HCT116 (cell line): ENCODE measurements around the gene SVIL. TPM values are rescaled to one million over a fixed set of nuclear protein-coding genes. Genes with fewer than 3 reads are reported as not detected.
A peak's percentile ranks its signal among the peaks of the same experiment; 100 is the strongest.

Experiments
- ATAC-seq: fragments of 200-7000 bp; cut with Tn5 transposase; 2 replicates; pipeline ENCODE4 v1.9.1; 2020; ENCODE audit warnings: mild to moderate bottlenecking, moderate library complexity
- BruUV-seq: library from RNA; stranded (reverse); fragments of 400-500 nt; replicated peaks from 2 replicates; lab custom pipeline; 2021; lab: Mats Ljungman, UMichigan
- CTCF ChIA-PET: fragments of 300-600 bp; sonication (Branson Sonifier 250); formaldehyde crosslinking; loops from one replicate; lab custom pipeline; 2021; ENCODE audit warnings: antibody characterized with exemption; lab: Charles Lee
- POLR2A ChIA-PET: fragments of 300-600, 350-600 bp; sonication (Branson Sonifier 250); formaldehyde crosslinking; loops from one replicate; lab custom pipeline; 2021; ENCODE audit warnings: antibody characterized with exemption; lab: Charles Lee
- RAD21 ChIA-PET, 2 experiments: fragments of 300-600 bp; sonication (Branson Sonifier 250); formaldehyde crosslinking; loops; one replicate each; lab custom pipeline; 2023; ENCODE audit warnings: low total read pairs in 2 of 2; ENCODE audit not compliant: uncharacterized antibody in 2 of 2, unreplicated experiment in 2 of 2, low non-redundant PET in 1 of 2; lab: Charles Lee
- DNase-seq: peaks from one replicate; pipeline ENCODE4 v3.0.0-alpha.2; 2010; ENCODE audit warnings: low read depth, low spot score
- H2AFZ ChIP-seq: fragments of 200-600 bp; shearing (Covaris generic), sonication (generic); 2 replicates; pipeline ENCODE4 v1.6.1; 2017; ENCODE audit warnings: low read depth, mixed run types, mixed read lengths, antibody characterized with exemption, low read length; ENCODE audit not compliant: poor library complexity, severe bottlenecking
- H3K27ac ChIP-seq: 2 replicates; pipeline ENCODE4 v1.5.1; 2012; ENCODE audit warnings: low read depth, low read length
- H3K27me3 ChIP-seq: fragments of 200-600 bp; sonication (generic); 2 replicates; pipeline ENCODE4 v1.6.1; 2016; ENCODE audit warnings: mixed run types, low read length, mixed read lengths; ENCODE audit not compliant: insufficient read depth
- H3K36me3 ChIP-seq, 2 experiments: fragments of 200-500 bp in 1 of 2; fragments of 200-600 bp in 1 of 2; sonication (Bioruptor generic) in 1 of 2; sonication (generic) in 1 of 2; 2 replicates each; pipeline versions ENCODE4 v1.5.1 to v1.6.1; 2014 to 2016; ENCODE audit warnings: low read length in 2 of 2, inconsistent platforms in 1 of 2, mixed read lengths in 1 of 2, mixed run types in 1 of 2; ENCODE audit not compliant: insufficient read depth in 2 of 2, control insufficient read depth in 1 of 2
- H3K4me1 ChIP-seq, 2 experiments: fragments of 200-600 bp in 1 of 2; sonication (generic) in 1 of 2; 2 replicates each; pipeline versions ENCODE4 v1.5.1 to v1.6.1; 2012 to 2017; ENCODE audit warnings: low read length in 2 of 2, inconsistent platforms in 1 of 2, mild to moderate bottlenecking in 1 of 2, mixed read lengths in 1 of 2, mixed run types in 1 of 2, moderate library complexity in 1 of 2; ENCODE audit not compliant: insufficient read depth in 2 of 2, control insufficient read depth in 1 of 2
- H3K4me2 ChIP-seq: fragments of 200-600 bp; sonication (generic); 2 replicates; pipeline ENCODE4 v1.6.1; 2017; ENCODE audit warnings: mixed run types, low read length, mixed read lengths
- H3K4me3 ChIP-seq, 2 experiments: fragments of 200-600 bp in 1 of 2; sonication (generic) in 1 of 2; replicated peaks in 1 of 2; 2 replicates each; pipeline ENCODE4 v1.5.1; 2011 to 2016; ENCODE audit warnings: low read length in 2 of 2, control low read depth in 1 of 2, low read depth in 1 of 2, mild to moderate bottlenecking in 1 of 2, mixed read lengths in 1 of 2, mixed run types in 1 of 2
- H3K79me2 ChIP-seq: fragments of 200-600 bp; sonication (generic); 2 replicates; pipeline ENCODE4 v1.6.1; 2017; ENCODE audit warnings: mild to moderate bottlenecking, mixed run types, low read length, moderate library complexity, mixed read lengths; ENCODE audit not compliant: insufficient read depth
- H3K9ac ChIP-seq: fragments of 200-600 bp; sonication (generic); 2 replicates; pipeline ENCODE4 v1.6.1; 2016; ENCODE audit warnings: low read length, mixed read lengths
- H3K9me2 ChIP-seq: fragments of 200-600 bp; sonication (generic), shearing (Covaris generic); 2 replicates; pipeline ENCODE4 v1.6.1; 2017; ENCODE audit warnings: mixed run types, mild to moderate bottlenecking, moderate library complexity; ENCODE audit not compliant: insufficient read depth
- H3K9me3 ChIP-seq, 2 experiments: fragments of 200-500 bp in 1 of 2; fragments of 200-600 bp in 1 of 2; sonication (Bioruptor generic) in 1 of 2; sonication (generic) in 1 of 2; 2 replicates each; pipeline ENCODE4 v1.6.1; 2014 to 2017; ENCODE audit warnings: low read length in 2 of 2, mixed read lengths in 2 of 2, inconsistent platforms in 1 of 2, low read depth in 1 of 2, mild to moderate bottlenecking in 1 of 2, mixed run types in 1 of 2, moderate library complexity in 1 of 2; ENCODE audit not compliant: control insufficient read depth in 1 of 2, insufficient read depth in 1 of 2
- H4K20me1 ChIP-seq: fragments of 200-600 bp; sonication (generic), shearing (Covaris generic); 2 replicates; pipeline ENCODE4 v1.6.1; 2017; ENCODE audit warnings: mixed run types, mild to moderate bottlenecking, moderate library complexity; ENCODE audit not compliant: insufficient read depth
- ELF1 ChIP-seq: IDR thresholded peaks from 2 replicates; pipeline ENCODE4 v1.6.1; 2012; ENCODE audit warnings: low read depth, borderline replicate concordance
- REST ChIP-seq: IDR thresholded peaks from 2 replicates; pipeline ENCODE4 v1.6.1; 2012; ENCODE audit warnings: low read depth
- YY1 ChIP-seq: IDR thresholded peaks from 2 replicates; pipeline ENCODE4 v1.6.1; 2011; ENCODE audit warnings: low read length, low read depth, moderate library complexity, mild to moderate bottlenecking; ENCODE audit not compliant: insufficient replicate concordance; ENCODE audit errors: extremely low read depth
- intact Hi-C: fragments of 100-400 bp; cut with micrococcal nuclease; formaldehyde crosslinking; loops from 2 replicates; pipeline ENCODE4 v1.10.0; 2022
- total RNA-seq: library from RNA; stranded (reverse); gene quantifications from one replicate; pipeline ENCODE4 v1.2.1, GENCODE V29; 2021; ENCODE audit not compliant: unreplicated experiment
- TF ChIP-seq, protein P1 (sequence below): IDR thresholded peaks from 2 replicates; pipeline ENCODE4 v1.6.1; 2012

SVIL gene
- total RNA-seq, 1 experiment from 2014 or later: 27.0 TPM

DNA sequence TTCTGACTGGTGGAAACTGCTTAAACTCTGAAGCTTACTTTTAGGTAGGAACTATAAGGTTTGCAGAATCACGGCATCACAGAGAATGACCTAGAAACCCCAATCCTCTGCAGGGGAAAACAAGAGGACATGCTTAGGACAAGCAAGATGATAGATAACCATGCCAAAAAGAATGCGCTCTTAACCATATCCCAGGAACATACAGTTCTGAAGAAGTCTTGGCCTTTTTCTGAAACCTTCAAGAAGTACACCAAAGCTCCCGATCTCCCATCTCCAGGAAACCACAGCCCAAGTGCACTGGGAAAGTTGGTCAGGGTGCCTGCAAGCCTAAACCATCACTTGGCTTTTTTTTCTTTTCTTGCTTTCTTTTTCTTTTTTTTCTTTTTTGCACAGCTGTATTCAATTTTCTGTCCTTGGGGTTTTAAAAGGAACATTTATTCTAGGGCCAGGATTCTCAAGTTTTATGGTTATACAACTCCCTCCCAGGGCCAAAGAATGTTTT is 12.2 kb upstream of the SVIL start:
- H3K9ac ChIP-seq: peak overlapping the region; percentile 28; the same call in 1 of the 2 replicates
- BruUV-seq: no TSS peak
- no peak overlapping the region for H2AFZ ChIP-seq
- ChIA-PET CTCF (interaction anchor here (1.1 kb wide), 1 partner anchor 13 kb away, joined by 3 read pairs; no protein-coding TSS in a partner anchor), POLR2A (no interaction called here)
- ATAC-seq: 0 out of 2 replicates have a peak, but pooled peaks have one; percentile 7
- peaks cover 6% of the 10 kb centered on the region; the same call in 1 of the 2 replicates for H3K79me2 ChIP-seq
- H3K4me1 ChIP-seq: peaks cover 48 to 52% of the 10 kb centered on the region in 2 experiments
- H3K27ac ChIP-seq: no peak overlapping the region
- H3K9me3 ChIP-seq: no peaks in the 10 kb centered on the region
- H3K4me3 ChIP-seq: no peak overlapping the region
- TF ChIP-seq, protein P1, sequence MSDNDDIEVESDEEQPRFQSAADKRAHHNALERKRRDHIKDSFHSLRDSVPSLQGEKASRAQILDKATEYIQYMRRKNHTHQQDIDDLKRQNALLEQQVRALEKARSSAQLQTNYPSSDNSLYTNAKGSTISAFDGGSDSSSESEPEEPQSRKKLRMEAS: no peak
- TF ChIP-seq ELF1 (no peak), YY1 (no peak), REST (no peak)
- TF ChIP-seq, all 23 proteins: peak for 0
- 0 out of 4 replicates have a peak, but pooled peaks cover 0 to 4% of the 10 kb centered on the region in 2 experiments for H3K36me3 ChIP-seq
- no peak for DNase-seq
- H4K20me1 ChIP-seq: no peaks in the 10 kb centered on the region
- no peaks in the 10 kb centered on the region for H3K9me2 ChIP-seq
- intact Hi-C loops: no loop called here
- RAD21 ChIA-PET: no interaction called here
- H3K4me2 ChIP-seq: peak overlapping the region; percentile 60
- no peaks in the 10 kb centered on the region for H3K27me3 ChIP-seq
